Keratinocyte (primary cell): Measurements from ENCODE around the gene SERPINI2. TPM values are rescaled to one million over a fixed set of nuclear protein-coding genes. Genes with fewer than 3 reads are reported as not detected.

Source experiments
- DNase-seq: peaks from one replicate; pipeline ENCODE4 v3.0.0-alpha.2; 2011; ENCODE audit warnings: low read depth, missing footprints, low spot score
- FAIRE-seq: peaks from 2 replicates; lab custom pipeline; 2011; peaks lifted over from hg19 to GRCh38; lab: Jason Lieb, UNC
- H2AFZ ChIP-seq: 2 replicates; pipeline ENCODE4 v1.6.0; 2012; ENCODE audit warnings: low read length, control low read depth, inconsistent platforms; ENCODE audit not compliant: control insufficient read depth
- H3K27ac ChIP-seq: 2 replicates; pipeline ENCODE4 v1.5.1; 2011; ENCODE audit warnings: low read length; ENCODE audit not compliant: control insufficient read depth, insufficient read depth
- H3K27me3 ChIP-seq: 3 replicates; pipeline ENCODE4 v1.6.0; 2011; ENCODE audit warnings: low read length; ENCODE audit not compliant: control insufficient read depth, insufficient read depth; ENCODE audit errors: extremely low read depth
- H3K36me3 ChIP-seq, 2 experiments: 2 replicates in 1 of 2; 3 replicates in 1 of 2; pipeline ENCODE4 v1.5.1; 2011; ENCODE audit warnings: low read length in 2 of 2, mild to moderate bottlenecking in 1 of 2; ENCODE audit not compliant: control insufficient read depth in 2 of 2, insufficient read depth in 2 of 2; ENCODE audit errors: extremely low read depth in 1 of 2
- H3K4me1 ChIP-seq: 3 replicates; pipeline ENCODE4 v1.5.1; 2011; ENCODE audit warnings: low read length; ENCODE audit not compliant: control insufficient read depth, insufficient read depth; ENCODE audit errors: extremely low read depth
- H3K4me2 ChIP-seq: 3 replicates; pipeline ENCODE4 v1.6.0; 2011; ENCODE audit warnings: low read depth, low read length; ENCODE audit not compliant: control insufficient read depth, insufficient read depth; ENCODE audit errors: extremely low read depth
- H3K4me3 ChIP-seq, 3 experiments: fragments of 200-600 bp in 1 of 3; sonication (generic) in 1 of 3; 2 replicates in 2 of 3; 3 replicates in 1 of 3; pipeline ENCODE4 v1.5.1; 2011 to 2016; ENCODE audit warnings: low read length in 3 of 3, mild to moderate bottlenecking in 3 of 3, control low read depth in 2 of 3, inconsistent platforms in 1 of 3, low read depth in 1 of 3, mixed read lengths in 1 of 3, mixed run types in 1 of 3, moderate library complexity in 1 of 3; ENCODE audit not compliant: control insufficient read depth in 2 of 3, insufficient read depth in 2 of 3; ENCODE audit errors: extremely low read depth in 1 of 3
- H3K79me2 ChIP-seq: 2 replicates; pipeline ENCODE4 v1.6.0; 2012; ENCODE audit warnings: low read length; ENCODE audit not compliant: control insufficient read depth, insufficient read depth
- H3K9ac ChIP-seq: 3 replicates; pipeline ENCODE4 v1.6.0; 2011; ENCODE audit warnings: low read length; ENCODE audit not compliant: control insufficient read depth, insufficient read depth; ENCODE audit errors: extremely low read depth
- H3K9me1 ChIP-seq: 3 replicates; pipeline ENCODE4 v1.6.0; 2011; ENCODE audit warnings: low read length; ENCODE audit not compliant: control insufficient read depth, insufficient read depth; ENCODE audit errors: extremely low read depth
- H3K9me3 ChIP-seq: 2 replicates; pipeline ENCODE4 v1.5.1; 2012; ENCODE audit warnings: low read depth, low read length; ENCODE audit not compliant: control insufficient read depth
- H4K20me1 ChIP-seq: 3 replicates; pipeline ENCODE4 v1.6.0; 2011; ENCODE audit warnings: low read length; ENCODE audit not compliant: control insufficient read depth, insufficient read depth; ENCODE audit errors: extremely low read depth
- EZH2 ChIP-seq: IDR thresholded peaks from one replicate; pipeline ENCODE4 v1.6.1; 2012; ENCODE audit warnings: inconsistent platforms, mild to moderate bottlenecking, low read length, moderate library complexity
- dilution Hi-C: fragments of 300-500 bp; cut with MboI; formaldehyde crosslinking; loops from one replicate; pipeline ENCODE4 v1.7.0; 2020; ENCODE audit warnings: low sequenced_read_pairs; ENCODE audit not compliant: extremely low pct_ligation_motif_present
- polyA plus RNA-seq, 5 experiments: library from polyadenylated mRNA; depleted of rRNA in 3 of 5; stranded (reverse) in 3 of 5; stranded (forward) in 1 of 5; unstranded in 1 of 5; fragments of >200 nt; gene quantifications; 1 replicate in 1 of 5; 2 replicates in 3 of 5; 3 replicates in 1 of 5; pipeline versions ENCODE4 v1.2.1 to v1.2.3, GENCODE V29; 2011 to 2012; ENCODE audit warnings: missing spikeins in 2 of 5, low read depth in 1 of 5, low replicate concordance in 1 of 5
- TF ChIP-seq, protein P1 (sequence below), 3 experiments: IDR thresholded peaks in 1 of 3; conservative IDR thresholded peaks in 1 of 3; optimal IDR thresholded peaks in 1 of 3; 2 replicates in 2 of 3; 3 replicates in 1 of 3; pipeline versions ENCODE3 to v1.5.1; 2011; ENCODE audit warnings: low read length in 3 of 3, mild to moderate bottlenecking in 3 of 3, moderate library complexity in 2 of 3, control low read depth in 1 of 3, inconsistent platforms in 1 of 3; ENCODE audit not compliant: insufficient read depth in 2 of 3; ENCODE audit errors: extremely low read depth in 1 of 3

The SERPINI2 gene
- polyA plus RNA-seq, 1 donor (not counting 4 experiments of a cell fraction or from before 2014, with no cell fraction given), result not detected

DNA sequence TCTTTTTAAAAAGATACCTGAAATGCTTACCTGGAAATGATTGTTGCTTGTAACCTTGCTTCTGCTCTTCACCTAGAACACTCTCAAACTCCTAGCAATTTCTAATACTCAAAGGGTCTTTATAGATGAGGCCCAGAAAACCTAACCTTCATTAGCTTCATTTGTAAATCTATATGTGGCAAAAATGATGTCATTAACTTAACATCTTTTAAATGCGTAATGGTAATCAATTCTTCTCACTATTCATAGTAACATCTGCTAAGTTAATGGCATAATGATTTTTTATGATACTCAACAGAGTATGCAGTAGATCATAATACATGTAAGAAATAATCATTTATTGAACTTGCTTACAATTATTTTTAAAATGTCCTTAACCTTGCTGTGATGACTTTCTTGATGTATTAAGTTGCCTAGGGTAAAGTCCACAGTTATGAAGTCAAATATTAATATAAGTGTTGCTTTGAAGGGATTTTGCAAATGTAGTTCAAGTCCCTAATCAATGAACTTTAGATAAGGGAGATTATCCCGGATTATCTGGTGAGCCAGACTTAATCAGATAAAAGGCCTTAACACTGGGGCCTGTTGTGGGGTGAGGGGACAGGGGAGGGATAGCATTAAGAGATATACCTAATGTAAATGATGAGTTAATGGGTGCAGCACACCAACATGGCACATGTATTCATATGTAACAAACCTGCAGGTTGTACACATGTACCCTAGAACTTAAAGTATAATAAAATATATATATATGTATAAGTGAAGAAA lies 10.1 kb upstream of the SERPINI2 start:
- Histone ChIP-seq H3K27ac (no peak overlapping the region), H3K4me2 (no peak overlapping the region), H2AFZ (no peak overlapping the region), H3K27me3 (no peaks in the 10 kb centered on the region), H3K9me3 (no peaks in the 10 kb centered on the region), H3K79me2 (no peaks in the 10 kb centered on the region), H3K4me3 (no peak overlapping the region), H3K36me3 (no peaks in the 10 kb centered on the region), H4K20me1 (no peaks in the 10 kb centered on the region), H3K9me1 (no peaks in the 10 kb centered on the region), H3K4me1 (no peaks in the 10 kb centered on the region), H3K9ac (no peak overlapping the region)
- TF ChIP-seq, protein P1, sequence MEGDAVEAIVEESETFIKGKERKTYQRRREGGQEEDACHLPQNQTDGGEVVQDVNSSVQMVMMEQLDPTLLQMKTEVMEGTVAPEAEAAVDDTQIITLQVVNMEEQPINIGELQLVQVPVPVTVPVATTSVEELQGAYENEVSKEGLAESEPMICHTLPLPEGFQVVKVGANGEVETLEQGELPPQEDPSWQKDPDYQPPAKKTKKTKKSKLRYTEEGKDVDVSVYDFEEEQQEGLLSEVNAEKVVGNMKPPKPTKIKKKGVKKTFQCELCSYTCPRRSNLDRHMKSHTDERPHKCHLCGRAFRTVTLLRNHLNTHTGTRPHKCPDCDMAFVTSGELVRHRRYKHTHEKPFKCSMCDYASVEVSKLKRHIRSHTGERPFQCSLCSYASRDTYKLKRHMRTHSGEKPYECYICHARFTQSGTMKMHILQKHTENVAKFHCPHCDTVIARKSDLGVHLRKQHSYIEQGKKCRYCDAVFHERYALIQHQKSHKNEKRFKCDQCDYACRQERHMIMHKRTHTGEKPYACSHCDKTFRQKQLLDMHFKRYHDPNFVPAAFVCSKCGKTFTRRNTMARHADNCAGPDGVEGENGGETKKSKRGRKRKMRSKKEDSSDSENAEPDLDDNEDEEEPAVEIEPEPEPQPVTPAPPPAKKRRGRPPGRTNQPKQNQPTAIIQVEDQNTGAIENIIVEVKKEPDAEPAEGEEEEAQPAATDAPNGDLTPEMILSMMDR (optimal IDR thresholded peaks at IDR 0.05 in 1 of 3, IDR thresholded peaks at IDR 0.05 in 1 of 3, conservative IDR thresholded peaks at IDR 0.05 in 1 of 3; ENCODE audit: extremely low read depth in 1 of 3, insufficient read depth in 2 of 3, low read length in 3 of 3), result no peak
- TF ChIP-seq EZH2, result no peak
- DNase-seq, result no peak
- dilution Hi-C loops, result no loop called here
- FAIRE-seq, result no peak

DNA sequence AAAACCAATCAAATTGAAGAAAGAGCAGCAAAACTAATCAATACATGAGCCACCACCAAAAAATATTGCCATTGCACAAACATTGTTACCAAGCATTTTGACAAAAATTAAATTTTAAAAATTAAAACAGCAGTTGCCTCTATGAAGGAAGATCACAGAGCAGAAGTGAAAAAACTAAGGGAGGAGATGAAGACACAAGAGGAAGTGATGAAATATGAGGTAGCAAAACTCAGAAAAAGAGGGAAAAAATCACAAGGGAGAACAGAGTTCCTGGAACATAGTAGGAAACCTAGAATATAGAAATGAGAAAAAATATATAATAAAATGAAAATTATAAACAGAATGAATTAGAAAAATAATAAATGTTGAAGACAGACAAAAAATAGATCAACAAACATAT lies 7.3 kb upstream of the SERPINI2 start:
- no peaks in the 10 kb centered on the region for H3K27me3 ChIP-seq
- no peak overlapping the region for H3K4me3 ChIP-seq
- H3K9me3 ChIP-seq, result no peaks in the 10 kb centered on the region
- H3K79me2 ChIP-seq, result no peaks in the 10 kb centered on the region
- dilution Hi-C loops, result no loop called here
- no peak overlapping the region for H3K4me2 ChIP-seq
- H3K4me1 ChIP-seq, result no peaks in the 10 kb centered on the region
- H3K36me3 ChIP-seq, result no peaks in the 10 kb centered on the region
- DNase-seq (no peak), FAIRE-seq (no peak)
- H4K20me1 ChIP-seq, result no peaks in the 10 kb centered on the region
- no peaks in the 10 kb centered on the region for H3K9me1 ChIP-seq
- TF ChIP-seq EZH2, result no peak
- TF ChIP-seq, protein P1 (optimal IDR thresholded peaks at IDR 0.05 in 1 of 3, IDR thresholded peaks at IDR 0.05 in 1 of 3, conservative IDR thresholded peaks at IDR 0.05 in 1 of 3; ENCODE audit: extremely low read depth in 1 of 3, insufficient read depth in 2 of 3, low read length in 3 of 3), result no peak
- no peak overlapping the region for H2AFZ ChIP-seq
- no peak overlapping the region for H3K9ac ChIP-seq
- H3K27ac ChIP-seq, result no peak overlapping the region
